ENCODE measurements around the gene PLB1.

The PLB1 gene

DNA sequence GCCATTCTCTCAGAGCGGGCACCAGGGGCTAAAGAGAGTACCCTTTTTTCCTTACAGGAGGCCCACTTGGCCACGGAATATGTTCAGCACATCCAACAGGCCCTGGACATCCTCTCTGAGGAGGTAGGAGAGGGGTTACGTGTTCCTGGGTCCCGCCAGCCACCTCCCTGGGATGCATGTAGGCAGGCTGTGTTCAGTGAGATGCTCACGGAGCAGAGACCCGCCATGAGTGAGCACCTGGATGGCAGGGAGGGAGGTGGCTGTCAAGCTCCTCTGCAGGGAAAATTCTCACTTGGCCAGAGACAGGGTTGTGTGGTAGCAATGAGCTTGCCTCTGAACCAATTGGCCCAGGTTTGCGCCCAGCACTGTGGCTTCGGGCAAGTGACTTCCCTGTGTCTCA is 132.6 kb downstream of the PLB1 start:
- H3K9me3 Mint-ChIP-seq, result no peaks in the 10 kb centered on the region
- no peaks in the 10 kb centered on the region for H3K4me1 Mint-ChIP-seq (ENCODE audit: low read depth)
- H3K36me3 Mint-ChIP-seq (ENCODE audit: low read depth), result no peaks in the 10 kb centered on the region
- no peaks in the 10 kb centered on the region for H3K27me3 Mint-ChIP-seq
- no peak overlapping the region for H3K4me3 Mint-ChIP-seq
- H3K27ac Mint-ChIP-seq, result no peak overlapping the region

DNA sequence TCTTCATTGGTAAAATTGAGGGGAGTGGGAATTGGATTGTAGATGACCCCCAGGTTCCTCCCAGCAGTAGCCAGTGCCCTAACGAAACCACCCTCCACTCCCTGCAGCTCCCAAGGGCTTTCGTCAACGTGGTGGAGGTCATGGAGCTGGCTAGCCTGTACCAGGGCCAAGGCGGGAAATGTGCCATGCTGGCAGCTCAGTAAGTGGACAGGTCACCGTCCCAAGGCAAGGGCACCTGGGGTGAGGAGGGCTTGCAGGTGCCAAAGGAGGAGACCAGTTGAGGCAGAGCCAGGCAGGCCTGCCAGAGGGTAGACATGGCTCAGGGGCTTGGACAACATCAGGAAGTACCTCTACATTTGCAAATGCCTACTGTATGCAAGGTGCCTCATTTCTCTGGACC is 133.1 kb downstream of the PLB1 start:
- H3K4me3 Mint-ChIP-seq, result no peak overlapping the region
- no peaks in the 10 kb centered on the region for H3K36me3 Mint-ChIP-seq (ENCODE audit: low read depth)
- H3K4me1 Mint-ChIP-seq (ENCODE audit: low read depth), result no peaks in the 10 kb centered on the region
- no peaks in the 10 kb centered on the region for H3K27me3 Mint-ChIP-seq
- no peak overlapping the region for H3K27ac Mint-ChIP-seq
- no peaks in the 10 kb centered on the region for H3K9me3 Mint-ChIP-seq

DNA sequence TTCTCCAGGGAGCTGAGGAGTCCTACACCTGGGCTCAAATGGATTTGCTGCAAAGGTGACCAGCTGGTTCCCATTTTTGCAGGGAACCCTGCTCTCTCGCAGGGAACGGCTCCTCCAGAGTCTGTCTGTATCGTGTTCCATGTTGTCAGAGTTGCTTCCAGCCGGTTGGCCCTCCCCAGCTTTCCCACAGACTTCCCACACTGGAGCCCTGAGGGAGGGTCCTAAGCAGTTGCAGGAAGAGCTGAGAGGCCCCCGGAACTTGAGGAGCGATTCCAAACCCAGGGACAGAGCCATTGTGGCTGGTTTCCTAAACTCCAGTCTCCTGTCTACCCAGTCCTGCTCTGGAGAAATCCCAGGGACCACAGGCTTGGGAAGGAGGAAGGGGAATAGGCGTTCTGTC is 134.1 kb downstream of the PLB1 start:
- Mint-ChIP-seq H3K27ac (no peak overlapping the region), H3K27me3 (no peaks in the 10 kb centered on the region), H3K4me1 (ENCODE audit: low read depth) (no peaks in the 10 kb centered on the region), H3K36me3 (ENCODE audit: low read depth) (no peaks in the 10 kb centered on the region), H3K4me3 (no peak overlapping the region), H3K9me3 (no peaks in the 10 kb centered on the region)

DNA sequence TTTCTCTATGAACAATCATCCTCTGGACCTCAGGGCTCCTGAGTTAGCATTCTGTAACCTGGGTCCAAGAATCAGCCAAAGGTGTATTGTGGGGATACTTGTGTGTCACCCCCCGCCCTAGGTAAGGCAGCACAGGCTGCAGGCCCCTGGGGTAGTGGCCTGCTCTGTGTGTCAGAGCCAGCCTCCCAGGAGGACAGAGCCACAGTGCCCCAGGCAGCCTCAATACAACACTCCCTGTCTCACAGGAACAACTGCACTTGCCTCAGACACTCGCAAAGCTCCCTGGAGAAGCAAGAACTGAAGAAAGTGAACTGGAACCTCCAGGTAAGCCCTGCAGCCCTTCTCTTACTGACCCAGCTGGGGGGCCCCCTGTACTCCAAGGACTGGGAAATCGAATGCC is 134.5 kb downstream of the PLB1 start:
- Mint-ChIP-seq H3K4me3 (no peak overlapping the region), H3K27ac (no peak overlapping the region), H3K27me3 (no peaks in the 10 kb centered on the region), H3K4me1 (ENCODE audit: low read depth) (no peaks in the 10 kb centered on the region), H3K36me3 (ENCODE audit: low read depth) (no peaks in the 10 kb centered on the region), H3K9me3 (no peaks in the 10 kb centered on the region)

- no peaks in the 10 kb centered on the region for H3K27me3 Mint-ChIP-seq
- H3K36me3 Mint-ChIP-seq (ENCODE audit: low read depth), result no peaks in the 10 kb centered on the region
- no peaks in the 10 kb centered on the region for H3K9me3 Mint-ChIP-seq
- peaks cover 2% of the 10 kb centered on the region for H3K4me1 Mint-ChIP-seq (ENCODE audit: low read depth)
- H3K27ac Mint-ChIP-seq, result no peak overlapping the region
- H3K4me3 Mint-ChIP-seq, result no peak overlapping the region
Measured at GRCh38 chr2:28631514-28632206, 135.8 kb downstream of the PLB1 start.

GRCh38 chr2:28632791-28633190 is 136.9 kb downstream of the PLB1 start:
- no peaks in the 10 kb centered on the region for H3K9me3 Mint-ChIP-seq
- H3K27ac Mint-ChIP-seq, result no peak overlapping the region
- peaks cover 6% of the 10 kb centered on the region for H3K4me1 Mint-ChIP-seq (ENCODE audit: low read depth)
- no peak overlapping the region for H3K4me3 Mint-ChIP-seq
- no peaks in the 10 kb centered on the region for H3K36me3 Mint-ChIP-seq (ENCODE audit: low read depth)
- H3K27me3 Mint-ChIP-seq, result no peaks in the 10 kb centered on the region

DNA sequence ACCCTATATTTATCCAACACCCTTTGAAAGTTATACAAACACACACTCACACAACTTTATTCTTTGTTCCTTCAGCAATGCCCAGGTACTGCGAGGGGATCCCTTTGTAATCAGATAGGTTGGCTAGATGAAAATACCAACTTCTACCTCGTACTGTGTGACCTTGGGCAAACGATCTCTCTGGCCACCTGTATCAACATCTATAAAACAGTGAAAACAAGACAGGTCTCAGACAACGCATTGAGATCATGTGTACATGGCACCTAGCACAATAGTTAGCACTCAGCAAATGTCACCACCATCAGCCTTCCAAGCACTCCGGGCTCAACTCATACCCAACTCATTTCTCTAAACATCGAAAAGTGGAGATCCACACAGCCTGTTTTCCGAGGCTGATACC is 137.3 kb downstream of the PLB1 start:
- Mint-ChIP-seq H3K9me3 (no peaks in the 10 kb centered on the region), H3K27me3 (no peaks in the 10 kb centered on the region), H3K27ac (peak overlapping the region; percentile 2), H3K4me1 (ENCODE audit: low read depth) (peaks cover 10% of the 10 kb centered on the region), H3K4me3 (no peak overlapping the region), H3K36me3 (ENCODE audit: low read depth) (no peaks in the 10 kb centered on the region)

DNA sequence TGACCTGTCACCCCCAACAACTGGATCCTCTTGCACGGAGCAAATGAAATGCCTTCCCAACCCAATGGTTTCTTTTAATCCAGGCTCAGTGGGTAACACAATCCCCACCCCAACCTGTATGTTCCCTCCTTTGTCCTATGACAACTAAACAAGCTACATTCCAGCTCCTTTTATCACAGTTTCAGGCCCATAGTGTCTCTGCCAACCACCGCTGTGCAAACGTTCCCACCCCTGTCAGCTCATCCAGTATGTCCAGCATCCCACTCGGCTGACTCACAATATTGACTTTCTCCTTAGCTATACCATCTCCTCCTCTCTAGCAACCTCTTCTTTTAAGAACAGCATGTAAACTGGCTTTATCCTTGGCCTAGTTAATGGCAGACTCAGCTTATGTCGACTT is 137.9 kb downstream of the PLB1 start:
- no peaks in the 10 kb centered on the region for H3K9me3 Mint-ChIP-seq
- H3K27me3 Mint-ChIP-seq, result no peaks in the 10 kb centered on the region
- H3K4me3 Mint-ChIP-seq, result no peak overlapping the region
- no peak overlapping the region for H3K27ac Mint-ChIP-seq
- H3K36me3 Mint-ChIP-seq (ENCODE audit: low read depth), result no peaks in the 10 kb centered on the region
- H3K4me1 Mint-ChIP-seq (ENCODE audit: low read depth), result peaks cover 14% of the 10 kb centered on the region

DNA sequence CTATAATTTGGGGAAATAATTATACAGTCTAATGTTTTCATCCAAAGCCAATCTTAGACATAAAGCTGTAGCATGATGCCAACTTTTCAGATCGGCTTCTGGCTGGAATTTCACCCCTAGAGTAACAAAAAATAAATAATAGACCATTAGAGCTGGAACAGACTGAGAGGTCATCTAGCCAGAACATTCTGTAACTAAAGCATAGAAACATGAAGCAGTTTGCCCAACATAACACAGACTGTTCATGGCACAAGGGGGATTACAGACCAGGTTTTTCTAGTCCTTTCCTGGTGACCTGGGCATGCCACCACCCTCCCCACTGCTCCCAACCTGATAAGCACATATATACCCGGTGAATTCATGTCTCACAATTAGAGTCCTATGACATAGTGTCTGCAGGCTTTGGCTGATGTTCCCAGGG is 139.3 kb downstream of the PLB1 start:
- H3K27ac Mint-ChIP-seq, result no peak overlapping the region

GRCh38 chr2:28636491-28636890 is 140.6 kb downstream of the PLB1 start:
- no peak overlapping the region for H3K27ac Mint-ChIP-seq
- no peaks in the 10 kb centered on the region for H3K9me3 Mint-ChIP-seq
- H3K27me3 Mint-ChIP-seq, result no peaks in the 10 kb centered on the region
- no peak overlapping the region for H3K4me3 Mint-ChIP-seq
- H3K36me3 Mint-ChIP-seq (ENCODE audit: low read depth), result no peaks in the 10 kb centered on the region
- peaks cover 30% of the 10 kb centered on the region for H3K4me1 Mint-ChIP-seq (ENCODE audit: low read depth)

More for the DNA sequence above, 139.3 kb downstream of the PLB1 start:
- no peaks in the 10 kb centered on the region for H3K27me3 Mint-ChIP-seq
- H3K36me3 Mint-ChIP-seq (ENCODE audit: low read depth), result no peaks in the 10 kb centered on the region
- H3K4me3 Mint-ChIP-seq, result no peak overlapping the region
- no peaks in the 10 kb centered on the region for H3K9me3 Mint-ChIP-seq
- H3K4me1 Mint-ChIP-seq (ENCODE audit: low read depth), result peaks cover 28% of the 10 kb centered on the region

- H3K4me1 Mint-ChIP-seq (ENCODE audit: low read depth), result peaks cover 35% of the 10 kb centered on the region
- H3K4me3 Mint-ChIP-seq, result no peak overlapping the region
- no peaks in the 10 kb centered on the region for H3K9me3 Mint-ChIP-seq
- H3K27me3 Mint-ChIP-seq, result no peaks in the 10 kb centered on the region
- no peaks in the 10 kb centered on the region for H3K36me3 Mint-ChIP-seq (ENCODE audit: low read depth)
- H3K27ac Mint-ChIP-seq, result peak overlapping the region; percentile 69
Measured at GRCh38 chr2:28637066-28638047, 141.5 kb downstream of the PLB1 start.

DNA sequence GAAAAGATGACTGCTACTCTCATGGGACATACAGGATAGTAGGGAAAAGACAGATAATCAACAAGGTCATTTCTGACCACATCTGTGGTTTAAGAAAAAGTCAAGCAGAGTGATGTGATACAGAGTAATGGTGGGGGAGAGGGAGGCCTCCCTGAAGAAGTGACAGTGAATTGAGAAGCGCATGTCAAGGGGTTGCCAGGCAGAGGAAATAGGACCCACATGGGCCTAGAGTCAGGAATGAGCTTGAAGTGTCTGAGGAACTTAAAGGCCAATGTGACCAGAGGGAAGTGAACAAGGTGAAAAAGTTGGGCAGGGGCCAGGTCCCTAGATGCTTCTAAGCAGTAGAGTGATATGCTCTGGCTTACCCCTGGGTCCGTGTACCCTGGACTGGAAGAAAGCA is 142.2 kb downstream of the PLB1 start:
- peaks cover 35% of the 10 kb centered on the region for H3K4me1 Mint-ChIP-seq (ENCODE audit: low read depth)
- no peak overlapping the region for H3K4me3 Mint-ChIP-seq
- peak overlapping the region; percentile 69 for H3K27ac Mint-ChIP-seq
- no peaks in the 10 kb centered on the region for H3K27me3 Mint-ChIP-seq
- no peaks in the 10 kb centered on the region for H3K9me3 Mint-ChIP-seq
- H3K36me3 Mint-ChIP-seq (ENCODE audit: low read depth), result no peaks in the 10 kb centered on the region

GRCh38 chr2:28639092-28639691 is 143.3 kb downstream of the PLB1 start:
- Mint-ChIP-seq H3K27me3 (no peaks in the 10 kb centered on the region), H3K4me1 (ENCODE audit: low read depth) (peaks cover 35% of the 10 kb centered on the region), H3K36me3 (ENCODE audit: low read depth) (no peaks in the 10 kb centered on the region), H3K27ac (no peak overlapping the region), H3K4me3 (no peak overlapping the region), H3K9me3 (no peaks in the 10 kb centered on the region)

DNA sequence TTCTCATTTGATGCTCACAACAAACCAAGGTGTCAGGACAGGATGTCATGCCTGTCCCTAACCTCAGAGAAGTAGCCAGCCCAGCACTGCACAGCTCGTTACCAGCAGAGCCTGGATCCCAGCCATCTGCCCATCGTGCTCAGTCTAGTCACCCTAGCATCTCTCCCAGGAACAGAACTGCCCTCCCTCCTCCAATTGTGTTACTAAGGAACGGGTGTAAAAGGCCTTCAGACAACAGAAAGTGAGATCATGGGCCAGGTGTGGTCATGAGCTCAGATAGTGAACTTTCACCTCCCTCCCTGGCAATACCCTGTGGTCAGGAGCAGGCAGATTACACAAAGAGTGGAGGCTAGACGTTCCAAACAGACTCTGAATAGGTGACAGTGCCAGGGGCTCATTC is 144.0 kb downstream of the PLB1 start:
- H3K4me3 Mint-ChIP-seq, result no peak overlapping the region
- no peaks in the 10 kb centered on the region for H3K36me3 Mint-ChIP-seq (ENCODE audit: low read depth)
- H3K4me1 Mint-ChIP-seq (ENCODE audit: low read depth), result peaks cover 35% of the 10 kb centered on the region
- no peaks in the 10 kb centered on the region for H3K27me3 Mint-ChIP-seq
- H3K9me3 Mint-ChIP-seq, result no peaks in the 10 kb centered on the region
- H3K27ac Mint-ChIP-seq, result peak overlapping the region; percentile 50

- Mint-ChIP-seq H3K27ac (no peak overlapping the region), H3K27me3 (no peaks in the 10 kb centered on the region), H3K9me3 (no peaks in the 10 kb centered on the region), H3K4me1 (ENCODE audit: low read depth) (peaks cover 35% of the 10 kb centered on the region), H3K36me3 (ENCODE audit: low read depth) (no peaks in the 10 kb centered on the region), H3K4me3 (no peak overlapping the region)
Measured at GRCh38 chr2:28640260-28640907, 144.5 kb downstream of the PLB1 start.
